ENCODE data around the gene TMC3. TPM values are rescaled to one million over a fixed set of nuclear protein-coding genes. Genes with fewer than 3 reads are reported as not detected.
A peak's percentile ranks its signal among the peaks of the same experiment; 100 is the strongest.

Gene TMC3
- polyA plus RNA-seq, 2 of the 4 experiments (the other 2 are of a cell fraction) = not detected

DNA sequence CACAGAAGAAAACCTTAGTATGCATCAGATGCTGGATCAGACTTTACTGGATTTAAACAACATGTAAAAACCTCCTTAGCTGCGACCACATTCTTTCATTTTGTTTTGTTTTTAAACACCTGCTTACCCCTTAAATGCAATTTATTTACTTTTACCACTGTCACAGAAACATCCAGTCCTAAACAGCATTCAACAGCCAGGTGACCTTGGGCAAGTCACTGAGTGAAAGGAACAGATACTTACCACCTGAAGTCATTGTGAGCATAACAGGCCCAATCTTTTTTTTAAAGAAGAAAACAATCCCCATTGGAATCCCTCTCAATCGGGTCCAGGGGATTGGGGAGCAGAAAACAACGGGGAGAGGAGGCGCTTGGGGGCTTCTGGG, 50.5 kb downstream of the TMC3 start:
- no peaks in the 10 kb centered on the region for H3K9me3 ChIP-seq
- no peak for DNase-seq (ENCODE audit: low read depth in 1 of 2, low spot score in 1 of 2)
- peaks cover 8% of the 10 kb centered on the region; the same call in 1 of the 3 replicates for H3K4me1 ChIP-seq
- CTCF ChIA-PET = interaction anchor here (0.9 to 6.6 kb wide), 3 partner anchors 33 to 57 kb away, joined by 3 to 32 read pairs (median 3); no protein-coding TSS in a partner anchor
- peak; percentile 2 to 21; a peak in 5 of 6 replicates for ATAC-seq
- FAIRE-seq = peak; percentile 23
- peak overlapping the region; percentile 60 to 81; a peak in 5 of 6 replicates for H3K27ac ChIP-seq
- peak overlapping the region; percentile 86 for H3K4me2 ChIP-seq
- peak overlapping the region; percentile 61 for H3K4me3 ChIP-seq
- POLR2A ChIA-PET = interaction anchor here (1.0 to 1.2 kb wide), 3 partner anchors 11 to 722 kb away, joined by 3 to 7 read pairs (median 4); partner anchors contain the start of gene MEX3B
- TF ChIP-seq KDM5A (IDR thresholded peaks at IDR 0.05) (no peak), NPAS2 (CRISPR knock-in tag; IDR thresholded peaks at IDR 0.05; ENCODE audit: borderline replicate concordance) (no peak), ZFP36 (IDR thresholded peaks at IDR 0.05; ENCODE audit: borderline replicate concordance, partially characterized antibody) (peak; percentile 8), ZSCAN20 (CRISPR knock-in tag; IDR thresholded peaks at IDR 0.05) (no peak), RFX5 (IDR thresholded peaks at IDR 0.05) (no peak), ESRRA (IDR thresholded peaks at IDR 0.05; ENCODE audit: borderline replicate concordance, low read length) (no peak)
- TF ChIP-seq, protein P1, sequence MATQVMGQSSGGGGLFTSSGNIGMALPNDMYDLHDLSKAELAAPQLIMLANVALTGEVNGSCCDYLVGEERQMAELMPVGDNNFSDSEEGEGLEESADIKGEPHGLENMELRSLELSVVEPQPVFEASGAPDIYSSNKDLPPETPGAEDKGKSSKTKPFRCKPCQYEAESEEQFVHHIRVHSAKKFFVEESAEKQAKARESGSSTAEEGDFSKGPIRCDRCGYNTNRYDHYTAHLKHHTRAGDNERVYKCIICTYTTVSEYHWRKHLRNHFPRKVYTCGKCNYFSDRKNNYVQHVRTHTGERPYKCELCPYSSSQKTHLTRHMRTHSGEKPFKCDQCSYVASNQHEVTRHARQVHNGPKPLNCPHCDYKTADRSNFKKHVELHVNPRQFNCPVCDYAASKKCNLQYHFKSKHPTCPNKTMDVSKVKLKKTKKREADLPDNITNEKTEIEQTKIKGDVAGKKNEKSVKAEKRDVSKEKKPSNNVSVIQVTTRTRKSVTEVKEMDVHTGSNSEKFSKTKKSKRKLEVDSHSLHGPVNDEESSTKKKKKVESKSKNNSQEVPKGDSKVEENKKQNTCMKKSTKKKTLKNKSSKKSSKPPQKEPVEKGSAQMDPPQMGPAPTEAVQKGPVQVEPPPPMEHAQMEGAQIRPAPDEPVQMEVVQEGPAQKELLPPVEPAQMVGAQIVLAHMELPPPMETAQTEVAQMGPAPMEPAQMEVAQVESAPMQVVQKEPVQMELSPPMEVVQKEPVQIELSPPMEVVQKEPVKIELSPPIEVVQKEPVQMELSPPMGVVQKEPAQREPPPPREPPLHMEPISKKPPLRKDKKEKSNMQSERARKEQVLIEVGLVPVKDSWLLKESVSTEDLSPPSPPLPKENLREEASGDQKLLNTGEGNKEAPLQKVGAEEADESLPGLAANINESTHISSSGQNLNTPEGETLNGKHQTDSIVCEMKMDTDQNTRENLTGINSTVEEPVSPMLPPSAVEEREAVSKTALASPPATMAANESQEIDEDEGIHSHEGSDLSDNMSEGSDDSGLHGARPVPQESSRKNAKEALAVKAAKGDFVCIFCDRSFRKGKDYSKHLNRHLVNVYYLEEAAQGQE (IDR thresholded peaks at IDR 0.05) = peak; percentile 71
- 22% methylated on average over 4 of the region's 4 CpGs for WGBS (ENCODE audit: missing lambda C conversion rate)

DNA sequence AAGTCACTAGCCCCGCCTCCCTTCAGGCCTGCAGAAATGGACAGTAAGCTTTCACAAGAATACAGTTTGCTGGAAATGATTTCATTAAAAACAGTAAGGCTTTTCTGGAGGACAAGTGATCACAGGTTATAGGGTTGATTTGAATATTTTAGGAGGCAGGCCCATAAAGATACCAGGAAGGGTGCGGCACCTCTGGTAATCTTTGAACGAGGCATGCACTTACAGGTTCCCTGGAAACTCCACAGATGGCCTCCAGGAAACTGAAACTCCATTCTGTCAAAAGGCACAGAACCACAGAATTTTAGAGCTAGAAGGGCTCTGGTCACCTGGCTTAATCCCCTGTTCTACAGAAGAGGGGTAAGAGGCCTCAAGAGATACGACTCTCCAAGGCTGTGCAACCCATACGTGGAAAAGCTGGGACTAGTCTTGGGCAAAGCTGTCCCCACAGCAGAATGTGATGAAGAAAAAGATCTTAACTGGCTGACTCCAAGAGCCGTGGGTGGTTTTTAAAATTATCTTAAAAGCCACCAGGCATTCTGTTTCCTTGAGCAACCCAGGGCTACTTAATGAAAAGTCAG, 51.2 kb downstream of the TMC3 start:
- no peak for ATAC-seq
- H3K27ac ChIP-seq = no peak overlapping the region
- CTCF ChIA-PET = interaction anchor here (1.2 to 6.6 kb wide), 4 partner anchors 10 to 57 kb away, joined by 3 to 32 read pairs (median 6); no protein-coding TSS in a partner anchor
- no peak overlapping the region for H3K4me3 ChIP-seq
- no peak for DNase-seq (ENCODE audit: low read depth in 1 of 2, low spot score in 1 of 2)
- H3K9me3 ChIP-seq = no peaks in the 10 kb centered on the region
- POLR2A ChIA-PET = no interaction called here
- peaks cover 8% of the 10 kb centered on the region; the same call in 1 of the 3 replicates for H3K4me1 ChIP-seq
- 83% methylated on average over 6 of the region's 6 CpGs for WGBS (ENCODE audit: missing lambda C conversion rate)
- no peak for FAIRE-seq
- peak overlapping the region; percentile 86; the same call in 1 of the 3 replicates for H3K4me2 ChIP-seq
- TF ChIP-seq SREBF2 (IDR thresholded peaks at IDR 0.05) = no peak

DNA sequence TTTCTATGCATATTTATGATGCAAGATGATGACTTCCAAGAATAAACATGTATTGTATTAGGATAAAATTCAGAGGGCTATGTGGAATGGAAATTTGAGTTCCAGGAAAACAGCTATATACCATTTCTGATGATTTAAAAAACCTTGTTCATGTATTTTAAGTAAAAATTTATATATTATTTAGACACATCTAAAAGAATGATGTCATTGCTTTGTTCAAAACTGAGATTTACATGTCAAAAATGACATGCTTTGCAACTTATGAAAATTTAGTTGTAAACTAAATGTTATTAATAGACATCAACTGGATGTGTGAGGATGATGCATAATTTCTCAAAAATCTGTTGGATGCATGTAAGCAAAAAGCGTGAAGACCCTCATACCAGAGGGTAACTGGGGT, 52.3 kb downstream of the TMC3 start:
- FAIRE-seq (no peak), DNase-seq (ENCODE audit: low read depth in 1 of 2, low spot score in 1 of 2) (no peak), ATAC-seq (no peak)
- ChIA-PET CTCF (interaction anchor here (1.2 to 6.6 kb wide), 3 partner anchors 9 to 55 kb away, joined by 5 to 32 read pairs (median 6); no protein-coding TSS in a partner anchor), POLR2A (no interaction called here)
- Histone ChIP-seq H3K27ac (no peak overlapping the region), H3K4me1 (peaks cover 8% of the 10 kb centered on the region; the same call in 1 of the 3 replicates), H3K9me3 (no peaks in the 10 kb centered on the region), H3K4me2 (no peak overlapping the region), H3K4me3 (no peak overlapping the region)
- WGBS (ENCODE audit: missing lambda C conversion rate) = 92% methylated on average over 1 of the region's 1 CpG
- TF ChIP-seq, protein P2, sequence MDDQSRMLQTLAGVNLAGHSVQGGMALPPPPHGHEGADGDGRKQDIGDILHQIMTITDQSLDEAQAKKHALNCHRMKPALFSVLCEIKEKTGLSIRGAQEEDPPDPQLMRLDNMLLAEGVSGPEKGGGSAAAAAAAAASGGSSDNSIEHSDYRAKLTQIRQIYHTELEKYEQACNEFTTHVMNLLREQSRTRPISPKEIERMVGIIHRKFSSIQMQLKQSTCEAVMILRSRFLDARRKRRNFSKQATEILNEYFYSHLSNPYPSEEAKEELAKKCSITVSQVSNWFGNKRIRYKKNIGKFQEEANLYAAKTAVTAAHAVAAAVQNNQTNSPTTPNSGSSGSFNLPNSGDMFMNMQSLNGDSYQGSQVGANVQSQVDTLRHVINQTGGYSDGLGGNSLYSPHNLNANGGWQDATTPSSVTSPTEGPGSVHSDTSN (IDR thresholded peaks at IDR 0.05) = no peak
- TF ChIP-seq CBX2 (IDR thresholded peaks at IDR 0.05; ENCODE audit: borderline replicate concordance, low read depth) (no peak), KDM1A (IDR thresholded peaks at IDR 0.05; ENCODE audit: low read depth) (no peak), CBX8 (IDR thresholded peaks at IDR 0.05) (no peak), GATA3 (IDR thresholded peaks at IDR 0.05; ENCODE audit: borderline replicate concordance) (no peak), HDAC2 (IDR thresholded peaks at IDR 0.05) (no peak), RCOR1 (IDR thresholded peaks at IDR 0.05; ENCODE audit: low read depth, low read length) (no peak), FOSB (CRISPR knock-in tag; IDR thresholded peaks at IDR 0.05) (no peak), ESRRA (IDR thresholded peaks at IDR 0.05; ENCODE audit: borderline replicate concordance, low read length) (no peak), HEYL (CRISPR knock-in tag; IDR thresholded peaks at IDR 0.05) (no peak), CHD4 (IDR thresholded peaks at IDR 0.05; ENCODE audit: borderline replicate concordance) (no peak)
- TF ChIP-seq, protein P3, sequence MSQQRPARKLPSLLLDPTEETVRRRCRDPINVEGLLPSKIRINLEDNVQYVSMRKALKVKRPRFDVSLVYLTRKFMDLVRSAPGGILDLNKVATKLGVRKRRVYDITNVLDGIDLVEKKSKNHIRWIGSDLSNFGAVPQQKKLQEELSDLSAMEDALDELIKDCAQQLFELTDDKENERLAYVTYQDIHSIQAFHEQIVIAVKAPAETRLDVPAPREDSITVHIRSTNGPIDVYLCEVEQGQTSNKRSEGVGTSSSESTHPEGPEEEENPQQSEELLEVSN (IDR thresholded peaks at IDR 0.05; ENCODE audit: borderline replicate concordance, low read depth) = no peak
- TF ChIP-seq, protein P4, sequence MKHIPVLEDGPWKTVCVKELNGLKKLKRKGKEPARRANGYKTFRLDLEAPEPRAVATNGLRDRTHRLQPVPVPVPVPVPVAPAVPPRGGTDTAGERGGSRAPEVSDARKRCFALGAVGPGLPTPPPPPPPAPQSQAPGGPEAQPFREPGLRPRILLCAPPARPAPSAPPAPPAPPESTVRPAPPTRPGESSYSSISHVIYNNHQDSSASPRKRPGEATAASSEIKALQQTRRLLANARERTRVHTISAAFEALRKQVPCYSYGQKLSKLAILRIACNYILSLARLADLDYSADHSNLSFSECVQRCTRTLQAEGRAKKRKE (CRISPR knock-in tag; IDR thresholded peaks at IDR 0.05; ENCODE audit: low read depth) = no peak
- TF ChIP-seq, protein P5, sequence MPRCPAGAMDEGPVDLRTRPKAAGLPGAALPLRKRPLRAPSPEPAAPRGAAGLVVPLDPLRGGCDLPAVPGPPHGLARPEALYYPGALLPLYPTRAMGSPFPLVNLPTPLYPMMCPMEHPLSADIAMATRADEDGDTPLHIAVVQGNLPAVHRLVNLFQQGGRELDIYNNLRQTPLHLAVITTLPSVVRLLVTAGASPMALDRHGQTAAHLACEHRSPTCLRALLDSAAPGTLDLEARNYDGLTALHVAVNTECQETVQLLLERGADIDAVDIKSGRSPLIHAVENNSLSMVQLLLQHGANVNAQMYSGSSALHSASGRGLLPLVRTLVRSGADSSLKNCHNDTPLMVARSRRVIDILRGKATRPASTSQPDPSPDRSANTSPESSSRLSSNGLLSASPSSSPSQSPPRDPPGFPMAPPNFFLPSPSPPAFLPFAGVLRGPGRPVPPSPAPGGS (IDR thresholded peaks at IDR 0.05) = no peak
- TF ChIP-seq, protein P6, sequence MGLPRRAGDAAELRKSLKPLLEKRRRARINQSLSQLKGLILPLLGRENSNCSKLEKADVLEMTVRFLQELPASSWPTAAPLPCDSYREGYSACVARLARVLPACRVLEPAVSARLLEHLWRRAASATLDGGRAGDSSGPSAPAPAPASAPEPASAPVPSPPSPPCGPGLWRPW (IDR thresholded peaks at IDR 0.05) = no peak
